Measurements from ENCODE around the gene ZNF385C.

DNA sequence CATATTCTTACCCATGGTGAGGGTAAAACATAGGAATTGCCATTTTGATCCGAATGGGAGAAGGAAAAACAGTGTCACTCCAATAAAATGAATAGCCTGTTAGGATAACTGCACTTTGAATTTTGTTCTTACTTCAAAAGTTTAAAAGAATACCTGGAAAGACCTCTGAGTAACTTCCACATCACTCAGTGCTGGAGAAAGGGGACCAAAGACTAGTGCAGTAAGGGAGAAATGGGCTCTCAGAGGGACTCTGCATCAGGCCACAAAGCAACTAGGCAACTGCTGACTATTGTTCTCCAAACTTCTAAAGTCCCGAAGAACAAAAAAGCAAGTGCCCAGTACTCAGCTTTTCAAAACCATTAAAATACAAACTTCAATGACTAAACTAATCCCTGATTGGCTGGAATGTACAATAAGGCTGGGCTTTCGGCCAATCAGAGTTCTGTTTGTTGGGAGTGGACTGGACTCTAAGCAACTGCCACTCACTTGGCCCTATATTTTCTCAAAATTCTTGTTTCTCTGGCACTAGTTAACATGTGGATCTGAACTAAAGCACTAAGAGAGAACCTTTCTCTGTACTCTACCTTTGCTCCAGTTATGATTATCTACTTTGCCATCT lies 87.3 kb downstream of the ZNF385C start:
- TF ChIP-seq, protein P1, sequence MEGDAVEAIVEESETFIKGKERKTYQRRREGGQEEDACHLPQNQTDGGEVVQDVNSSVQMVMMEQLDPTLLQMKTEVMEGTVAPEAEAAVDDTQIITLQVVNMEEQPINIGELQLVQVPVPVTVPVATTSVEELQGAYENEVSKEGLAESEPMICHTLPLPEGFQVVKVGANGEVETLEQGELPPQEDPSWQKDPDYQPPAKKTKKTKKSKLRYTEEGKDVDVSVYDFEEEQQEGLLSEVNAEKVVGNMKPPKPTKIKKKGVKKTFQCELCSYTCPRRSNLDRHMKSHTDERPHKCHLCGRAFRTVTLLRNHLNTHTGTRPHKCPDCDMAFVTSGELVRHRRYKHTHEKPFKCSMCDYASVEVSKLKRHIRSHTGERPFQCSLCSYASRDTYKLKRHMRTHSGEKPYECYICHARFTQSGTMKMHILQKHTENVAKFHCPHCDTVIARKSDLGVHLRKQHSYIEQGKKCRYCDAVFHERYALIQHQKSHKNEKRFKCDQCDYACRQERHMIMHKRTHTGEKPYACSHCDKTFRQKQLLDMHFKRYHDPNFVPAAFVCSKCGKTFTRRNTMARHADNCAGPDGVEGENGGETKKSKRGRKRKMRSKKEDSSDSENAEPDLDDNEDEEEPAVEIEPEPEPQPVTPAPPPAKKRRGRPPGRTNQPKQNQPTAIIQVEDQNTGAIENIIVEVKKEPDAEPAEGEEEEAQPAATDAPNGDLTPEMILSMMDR (conservative IDR thresholded peaks at IDR 0.05; ENCODE audit: low read length): no peak
- TF ChIP-seq EZH2phosphoT487 (IDR thresholded peaks at IDR 0.05; ENCODE audit: borderline replicate concordance, low read depth, low read length): no peak

All from OCI-LY7 (cell line).